Effector CD4-positive, alpha-beta T cell (primary cell): ENCODE results near the gene MYRF.

Experiments used
- DNase-seq: peaks from one replicate; pipeline ENCODE4 v3.0.0-alpha.2; 2020

MYRF gene

DNA sequence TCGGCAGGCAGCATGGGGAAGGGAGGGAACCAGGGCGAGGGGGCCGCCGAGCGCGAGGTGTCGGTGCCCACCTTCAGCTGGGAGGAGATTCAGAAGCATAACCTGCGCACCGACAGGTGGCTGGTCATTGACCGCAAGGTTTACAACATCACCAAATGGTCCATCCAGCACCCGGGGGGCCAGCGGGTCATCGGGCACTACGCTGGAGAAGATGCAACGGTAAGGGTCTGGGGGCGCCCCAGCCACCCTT lies 75.9 kb downstream of the MYRF start:
- no peak for DNase-seq

DNA sequence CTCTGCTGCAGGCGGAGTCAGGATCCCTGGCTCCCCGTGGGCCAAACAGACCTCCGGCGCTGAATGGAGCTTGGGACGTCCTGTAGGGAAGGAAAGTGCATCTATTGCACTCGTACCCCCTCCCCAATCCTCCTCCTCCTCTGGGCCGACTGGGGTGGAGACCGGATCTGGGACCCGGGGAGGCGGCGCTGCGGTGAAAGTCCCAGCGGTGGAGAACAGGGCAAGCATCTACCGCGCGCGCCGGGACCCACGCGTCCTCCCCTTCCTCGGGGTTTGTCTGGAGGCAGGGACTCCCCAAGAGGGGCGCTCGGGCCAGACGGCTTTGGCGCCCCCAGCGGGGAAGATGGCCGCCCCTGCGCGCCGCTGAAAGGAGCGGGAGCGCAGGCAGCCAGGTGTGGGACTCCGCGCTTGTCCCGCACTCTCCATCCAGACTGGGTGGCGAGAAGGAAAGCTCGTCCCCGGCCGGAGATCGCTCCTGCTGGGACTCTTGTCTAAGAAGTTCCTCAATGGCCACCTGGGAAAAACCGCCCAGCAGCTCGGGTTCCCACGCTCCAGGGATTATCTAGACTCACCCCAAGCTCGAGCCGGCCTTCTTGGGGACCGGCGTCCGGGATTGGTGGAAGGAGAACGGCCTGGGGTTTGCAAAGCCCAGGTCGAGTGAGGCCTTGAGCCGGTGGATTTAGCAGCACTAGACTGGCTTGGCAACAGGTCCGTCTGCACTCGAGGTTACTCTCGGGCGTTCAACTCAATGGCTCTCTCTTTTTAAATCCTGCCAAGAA lies 76.4 kb downstream of the MYRF start:
- peak; percentile 30 for DNase-seq

DNA sequence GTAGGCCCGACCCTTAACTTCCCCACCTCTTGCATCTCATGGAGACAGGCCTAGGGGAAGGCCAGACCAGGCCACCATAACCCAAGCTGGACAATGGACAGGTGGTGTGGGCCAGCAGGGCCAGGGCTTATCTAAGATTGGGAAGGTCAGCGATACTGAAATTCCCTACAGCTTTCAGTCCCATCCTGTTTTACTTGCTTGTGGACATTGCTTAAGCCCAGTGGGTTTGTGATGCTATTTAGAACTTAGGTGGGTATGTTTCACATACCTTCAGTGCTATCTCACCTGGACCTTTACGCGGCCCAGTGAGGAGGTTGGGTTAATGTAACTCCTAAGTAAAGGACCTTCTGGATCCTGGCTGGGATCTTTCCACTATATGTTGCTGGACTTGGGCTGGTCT lies 77.4 kb downstream of the MYRF start:
- no peak for DNase-seq

DNA sequence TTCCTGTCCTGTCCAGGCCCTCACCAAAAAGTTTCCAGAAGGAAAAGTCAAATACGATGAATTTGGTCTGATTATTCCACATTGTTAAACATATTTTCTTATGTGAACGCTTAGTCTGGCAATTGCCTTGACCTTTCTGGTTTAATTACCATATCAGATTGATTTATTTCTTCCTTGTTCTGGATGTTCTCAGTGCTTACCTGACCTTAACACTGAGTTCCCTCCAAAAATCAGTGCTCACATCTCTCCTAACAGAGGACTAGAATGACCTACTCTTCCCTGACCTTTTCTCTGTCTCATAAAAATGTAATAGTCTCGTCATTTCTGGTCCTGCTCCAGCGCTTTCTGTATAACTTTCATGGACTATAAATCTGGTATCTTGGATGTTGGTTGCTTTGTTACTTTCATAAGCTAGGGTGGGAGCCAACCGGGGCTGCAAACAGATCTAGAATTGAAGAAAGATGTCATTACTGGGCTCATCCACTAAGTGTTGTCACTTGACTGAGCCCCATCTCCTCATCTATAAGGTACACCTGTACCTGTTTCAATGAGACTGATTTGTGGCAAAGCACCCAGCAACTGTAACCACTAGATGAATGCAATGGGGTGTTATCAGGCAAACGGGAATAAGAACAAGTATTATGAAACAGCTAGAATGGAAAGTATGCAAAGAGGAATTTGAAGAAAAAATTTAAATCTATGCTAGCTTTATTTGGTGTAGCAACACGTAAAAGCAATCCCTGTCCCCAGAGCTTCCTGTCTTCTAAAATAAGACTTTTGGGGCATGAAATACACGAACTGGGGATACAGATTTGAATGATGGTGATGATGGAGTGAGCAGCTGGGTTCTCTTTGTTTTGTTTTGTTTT lies 78.0 kb downstream of the MYRF start:
- DNase-seq, result no peak

DNA sequence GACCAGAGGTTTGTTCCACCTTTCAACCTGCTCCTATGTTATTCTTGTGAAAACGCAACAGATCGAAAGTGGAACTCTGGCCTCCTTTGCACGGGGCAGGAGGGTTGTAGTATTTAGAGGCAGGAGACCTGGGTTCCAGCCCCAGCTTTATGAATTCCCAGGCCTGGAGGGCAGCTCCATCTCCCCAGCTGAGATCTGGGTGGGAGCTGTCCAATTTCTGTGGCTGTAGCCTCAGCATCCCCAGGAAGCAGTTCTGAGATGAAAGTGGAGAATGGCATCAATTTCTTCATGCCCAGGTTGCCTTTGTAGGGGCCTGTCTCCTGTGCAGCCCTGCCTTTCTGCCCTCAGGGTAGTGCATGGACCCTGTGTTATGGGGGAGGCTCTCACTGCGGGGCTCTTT lies 79.8 kb downstream of the MYRF start:
- DNase-seq, result no peak

DNA sequence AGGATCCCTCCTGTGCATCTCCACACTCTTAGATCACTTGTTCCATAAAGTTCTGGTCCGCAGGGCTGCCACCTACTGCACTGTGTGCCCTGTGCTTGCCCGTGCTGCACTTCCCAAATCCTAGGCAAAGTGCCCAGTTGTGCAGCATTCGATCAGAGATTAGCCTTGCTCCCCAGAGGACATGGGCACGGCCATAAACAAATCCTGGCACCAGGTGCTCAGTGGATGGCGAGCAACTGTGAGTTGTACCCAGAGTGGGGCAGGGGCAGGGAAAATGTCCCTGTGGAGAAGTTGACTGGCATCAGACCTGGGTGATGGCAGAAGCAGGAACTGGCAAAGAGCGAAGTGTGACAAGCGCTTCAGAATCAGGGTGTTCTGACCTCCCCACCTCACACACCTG lies 80.3 kb downstream of the MYRF start:
- DNase-seq, result no peak

DNA sequence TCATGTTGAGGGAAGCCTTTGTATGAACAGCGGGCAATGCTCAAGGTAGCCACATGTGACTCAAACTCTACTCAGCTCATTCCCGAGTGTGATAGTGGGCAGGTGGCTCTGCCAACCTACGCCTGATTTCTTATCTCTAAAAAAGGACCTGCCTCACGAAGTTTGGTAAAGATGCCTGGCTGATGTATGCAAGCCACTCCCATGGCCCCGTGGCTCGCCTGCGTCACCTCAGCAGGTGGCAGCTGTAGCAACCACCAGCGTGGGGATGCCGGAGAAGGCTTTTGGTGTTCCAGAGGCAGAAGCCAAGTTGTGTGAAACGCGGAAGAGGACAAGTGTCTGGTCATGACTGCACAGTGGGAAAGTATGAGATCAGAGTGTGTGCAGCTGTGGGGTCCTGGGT lies 81.0 kb downstream of the MYRF start:
- peak; percentile 44 for DNase-seq

DNA sequence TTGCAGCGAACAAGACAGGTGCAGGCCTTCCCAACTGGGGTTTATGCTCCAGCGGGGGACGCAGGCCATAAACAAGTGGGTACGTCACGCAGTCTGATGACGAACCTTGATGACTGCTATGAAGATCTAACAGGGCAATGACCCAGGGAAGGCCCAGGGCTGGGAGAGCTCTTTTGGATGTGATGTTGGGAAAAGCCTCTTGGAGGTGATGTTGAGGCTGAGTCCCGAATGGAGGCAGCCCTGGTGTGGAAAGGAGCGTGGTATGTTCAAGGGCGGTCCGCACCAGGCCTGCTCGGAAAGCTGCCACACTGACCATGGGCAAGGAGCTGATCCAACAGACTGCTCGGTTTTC lies 81.5 kb downstream of the MYRF start:
- DNase-seq, result no peak

DNA sequence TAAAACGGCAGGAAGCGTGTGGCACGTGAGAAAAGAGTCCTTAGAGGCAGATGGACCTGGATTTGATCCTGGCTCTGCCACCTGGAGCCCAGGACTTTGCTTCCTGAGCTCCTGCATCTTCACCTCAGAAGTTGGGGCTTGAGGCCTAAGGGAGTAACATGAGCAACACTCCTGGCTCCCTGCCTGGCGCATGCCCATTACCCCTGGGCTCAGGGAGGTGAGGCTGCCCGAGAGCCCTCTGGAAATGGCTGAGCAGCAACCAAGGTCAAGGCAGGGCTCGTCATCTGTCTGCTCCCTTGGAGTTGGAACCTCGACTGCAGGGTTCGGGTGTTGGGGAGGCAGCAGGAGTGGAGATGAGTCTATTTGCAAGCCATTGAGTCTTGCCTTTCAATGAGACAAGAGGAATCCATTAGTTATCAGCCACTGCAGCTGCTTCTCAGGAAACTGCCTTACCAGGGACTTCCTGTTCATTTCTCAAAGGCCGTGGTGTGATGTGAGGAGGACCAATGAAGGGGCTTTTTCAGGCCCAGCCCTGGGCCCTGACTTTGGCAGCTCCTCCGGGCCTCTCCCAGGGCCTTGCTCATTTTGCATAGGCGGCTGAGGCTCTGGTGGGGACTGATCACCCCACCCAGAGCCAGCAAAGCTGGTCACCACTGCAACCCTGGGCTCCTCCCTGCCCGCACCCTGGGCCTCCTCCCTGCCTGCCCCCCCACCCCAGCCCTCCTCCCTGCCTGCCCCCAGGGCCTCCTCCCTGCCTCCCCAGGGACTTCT lies 82.0 kb downstream of the MYRF start:
- DNase-seq, result peak; percentile 49

DNA sequence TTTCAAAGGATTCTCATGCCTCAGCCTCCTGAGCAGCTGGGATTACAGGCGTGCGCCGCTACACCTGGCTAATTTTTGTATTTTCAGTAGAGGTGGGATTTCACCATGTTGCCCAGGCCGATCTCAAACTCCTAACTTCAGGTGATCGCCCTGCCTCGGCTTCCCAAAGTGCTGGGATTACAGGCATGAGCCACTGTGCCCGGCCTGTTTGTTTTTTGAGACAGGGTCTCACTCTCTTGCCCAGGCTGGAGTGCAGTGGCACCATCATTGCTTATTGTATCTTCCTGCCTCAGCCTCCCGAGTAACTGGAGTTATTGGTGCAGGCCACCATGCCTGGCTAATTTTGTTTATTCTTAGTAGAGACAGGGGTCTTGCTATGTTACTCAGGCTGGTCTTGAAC lies 83.8 kb downstream of the MYRF start:
- no peak for DNase-seq

DNA sequence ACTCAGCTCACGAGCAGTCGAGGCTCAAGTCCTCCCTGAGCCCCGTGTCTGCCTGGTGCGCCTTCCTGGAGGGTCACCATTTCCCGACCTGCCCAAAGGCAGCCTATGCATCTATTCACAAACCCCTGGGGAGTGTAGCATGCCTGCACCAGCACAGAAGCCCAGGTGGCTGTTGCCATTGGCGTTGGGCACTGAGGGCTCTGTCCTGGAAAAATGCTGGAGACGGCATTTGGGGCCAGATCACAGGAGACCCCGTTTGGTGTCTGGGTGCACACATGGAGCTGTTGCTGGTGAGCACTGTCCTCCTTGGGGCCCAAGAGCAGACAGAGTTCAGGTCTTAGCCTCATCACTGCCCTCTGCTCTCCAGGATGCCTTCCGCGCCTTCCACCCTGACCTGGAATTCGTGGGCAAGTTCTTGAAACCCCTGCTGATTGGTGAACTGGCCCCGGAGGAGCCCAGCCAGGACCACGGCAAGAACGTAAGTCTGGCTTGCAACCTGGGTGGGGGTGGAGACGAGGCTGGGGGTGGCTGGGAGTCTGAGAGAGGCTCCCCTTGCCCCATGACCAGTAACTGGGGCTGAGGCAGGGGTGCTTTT lies 85.1 kb downstream of the MYRF start:
- no peak for DNase-seq
